K562 (cell line): ENCODE data around the gene C1D. TPM values are rescaled to one million over a fixed set of nuclear protein-coding genes. Genes with fewer than 3 reads are reported as not detected.

Source experiments
- BMI1 ChIP-seq: fragments of 150-350 bp; IDR thresholded peaks from 2 replicates; pipeline ENCODE4 v1.6.1; 2014; ENCODE audit warnings: low read length
- CBFA2T2 ChIP-seq: fragments of 450-650 bp; conservative IDR thresholded peaks from 2 replicates; pipeline ENCODE4 v1.6.1; 2017; ENCODE audit warnings: mild to moderate bottlenecking
- CCNT2 ChIP-seq: IDR thresholded peaks from 2 replicates; pipeline ENCODE4 v1.6.1; 2011; ENCODE audit warnings: borderline replicate concordance, low read depth, mild to moderate bottlenecking, moderate library complexity, mixed read lengths, low read length; ENCODE audit not compliant: insufficient read length; ENCODE audit errors: extremely low read depth
- CTBP1 ChIP-seq: fragments of 450-650 bp; IDR thresholded peaks from 2 replicates; pipeline ENCODE4 v1.6.1; 2016; ENCODE audit warnings: borderline replicate concordance
- ESRRA ChIP-seq: fragments of 450-650 bp; IDR thresholded peaks from 2 replicates; pipeline ENCODE4 v1.6.1; 2014; ENCODE audit warnings: low read depth, mild to moderate bottlenecking, moderate library complexity, borderline replicate concordance
- FOXM1 ChIP-seq, 2 experiments: fragments of 450-650 bp in 1 of 2; sonication (generic) in 1 of 2; formaldehyde crosslinking in 1 of 2; IDR thresholded peaks; 2 replicates each; pipeline versions ENCODE4 v1.6.1 to v1.9.0; 2017 to 2022; ENCODE audit warnings: low read depth in 2 of 2, mild to moderate bottlenecking in 2 of 2, missing genetic modification reagents in 1 of 2, moderate library complexity in 1 of 2
- GATA2 ChIP-seq: sonication (generic); formaldehyde crosslinking; IDR thresholded peaks from 2 replicates; pipeline ENCODE4 v1.4.0; 2020; ENCODE audit warnings: mild to moderate bottlenecking, missing genetic modification reagents
- HDAC2 ChIP-seq: fragments of 450-650 bp; IDR thresholded peaks from 2 replicates; pipeline ENCODE4 v1.6.1; 2016; ENCODE audit warnings: mild to moderate bottlenecking
- KDM5B ChIP-seq: fragments of 200-600 bp; sonication (generic); IDR thresholded peaks from 2 replicates; pipeline ENCODE4 v1.6.1; 2012; ENCODE audit warnings: low read depth, mild to moderate bottlenecking, moderate library complexity, low read length, control low read depth, inconsistent platforms; ENCODE audit not compliant: insufficient replicate concordance
- MAFK ChIP-seq: IDR thresholded peaks from 2 replicates; pipeline ENCODE4 v1.6.1; 2011; ENCODE audit warnings: low read length, improper control_type of control experiment
- MECOM ChIP-seq: fragments of 250-450 bp; sonication (Bioruptor Pico); IDR thresholded peaks from 2 replicates; pipeline ENCODE4 v1.8.0; 2022; ENCODE audit warnings: inconsistent platforms
- MEIS2 ChIP-seq: fragments of 450-650 bp; IDR thresholded peaks from 2 replicates; pipeline ENCODE4 v1.6.1; 2014; ENCODE audit warnings: mild to moderate bottlenecking; ENCODE audit not compliant: partially characterized antibody
- MTA2 ChIP-seq: fragments of 450-650 bp; IDR thresholded peaks from 2 replicates; pipeline ENCODE4 v1.6.1; 2016; ENCODE audit warnings: low read depth
- MTF1 ChIP-seq: fragments of 250-450 bp; sonication (Bioruptor Pico); IDR thresholded peaks from 2 replicates; pipeline ENCODE4 v1.9.0; 2021; ENCODE audit warnings: moderate library complexity, mild to moderate bottlenecking, inconsistent platforms, borderline replicate concordance
- NFIC ChIP-seq: fragments of 450-650 bp; IDR thresholded peaks from 2 replicates; pipeline ENCODE4 v1.6.1; 2017; ENCODE audit warnings: mild to moderate bottlenecking, inconsistent platforms
- POLR2AphosphoS5 ChIP-seq: IDR thresholded peaks from 2 replicates; pipeline ENCODE4 v1.6.1; 2011; ENCODE audit warnings: mild to moderate bottlenecking, low read depth, low read length, moderate library complexity; ENCODE audit not compliant: control insufficient read depth, insufficient read depth
- RREB1 ChIP-seq: fragments of 250-450 bp; sonication (Bioruptor Pico); IDR thresholded peaks from 2 replicates; pipeline ENCODE4 v1.4.0; 2020
- SMAD4 ChIP-seq: fragments of 250-450 bp; sonication (Bioruptor Pico); conservative IDR thresholded peaks from 2 replicates; pipeline ENCODE4 v1.8.0; 2021; ENCODE audit warnings: inconsistent platforms, mild to moderate bottlenecking, moderate library complexity
- SMARCE1 ChIP-seq: fragments of 450-650 bp; IDR thresholded peaks from 2 replicates; pipeline ENCODE4 v1.7.1; 2016; ENCODE audit warnings: mild to moderate bottlenecking
- ZBTB17 ChIP-seq: fragments of 450-650 bp; formaldehyde crosslinking; IDR thresholded peaks from 2 replicates; pipeline ENCODE4 v1.4.0; 2020; ENCODE audit warnings: mild to moderate bottlenecking
- ZEB2 ChIP-seq: fragments of 450-650 bp; IDR thresholded peaks from 2 replicates; pipeline ENCODE4 v1.6.1; 2016
- ZNF445 ChIP-seq: fragments of 250-450 bp; sonication (Bioruptor Pico); IDR thresholded peaks from 2 replicates; pipeline ENCODE4 v1.4.0; 2020; ENCODE audit warnings: low read depth, mild to moderate bottlenecking, moderate library complexity
- polyA plus RNA-seq, 8 experiments: library from polyadenylated mRNA; depleted of rRNA in 4 of 8; stranded (reverse) in 5 of 8; unstranded in 3 of 8; fragments of >200 nt; fragmentation: Nextera tagmentation in 2 of 8; fragmentation: Illumina TruSeq in 1 of 8; extraction: Ambion mirVana in 2 of 8; extraction: Trizol in 1 of 8; gene quantifications; 2 replicates each; pipeline versions ENCODE4 v1.2.1 to v1.2.3, GENCODE V29; 2011 to 2014; ENCODE audit warnings: inconsistent platforms in 1 of 8, missing spikeins in 1 of 8
- total RNA-seq, 7 experiments: library from RNA; depleted of rRNA in 6 of 7; stranded (reverse); fragments of >200 nt in 6 of 7; fragmentation: Illumina TruSeq in 2 of 7; extraction: Trizol in 2 of 7; gene quantifications; 2 replicates each; pipeline versions ENCODE4 v1.2.1 to v1.2.3, GENCODE V29; 2011 to 2021; ENCODE audit warnings: low replicate concordance in 1 of 7
- TF ChIP-seq, protein P1 (sequence below): fragments of 250-450 bp; sonication (Bioruptor Pico); IDR thresholded peaks from 2 replicates; pipeline ENCODE4 v1.8.0; 2022; ENCODE audit warnings: inconsistent platforms

The C1D gene
- total and polyA plus RNA-seq, 9 of the 15 experiments (the other 6 are each of a cell fraction or from before 2014, with no cell fraction given): 33.2 to 123 (median 56.5) TPM

- TF ChIP-seq CCNT2: peak; percentile 24
- TF ChIP-seq MAFK: no peak
- 0 out of 2 replicates have a peak, but pooled peaks have one; percentile 33 for TF ChIP-seq RREB1
- peak; percentile 95 for TF ChIP-seq CBFA2T2
- TF ChIP-seq NFIC: peak; percentile 84
- peak; percentile 97 for TF ChIP-seq GATA2 (CRISPR knock-in tag)
- peak; percentile 57; the same call in 1 of the 2 replicates for TF ChIP-seq ESRRA
- no peak for TF ChIP-seq BMI1
- TF ChIP-seq FOXM1 (IDR thresholded peaks at IDR 0.05; ENCODE audit: low read depth): peak; percentile 89
- TF ChIP-seq FOXM1 (CRISPR knock-in tag; IDR thresholded peaks at IDR 0.05; ENCODE audit: low read depth): no peak
- TF ChIP-seq, protein P1, sequence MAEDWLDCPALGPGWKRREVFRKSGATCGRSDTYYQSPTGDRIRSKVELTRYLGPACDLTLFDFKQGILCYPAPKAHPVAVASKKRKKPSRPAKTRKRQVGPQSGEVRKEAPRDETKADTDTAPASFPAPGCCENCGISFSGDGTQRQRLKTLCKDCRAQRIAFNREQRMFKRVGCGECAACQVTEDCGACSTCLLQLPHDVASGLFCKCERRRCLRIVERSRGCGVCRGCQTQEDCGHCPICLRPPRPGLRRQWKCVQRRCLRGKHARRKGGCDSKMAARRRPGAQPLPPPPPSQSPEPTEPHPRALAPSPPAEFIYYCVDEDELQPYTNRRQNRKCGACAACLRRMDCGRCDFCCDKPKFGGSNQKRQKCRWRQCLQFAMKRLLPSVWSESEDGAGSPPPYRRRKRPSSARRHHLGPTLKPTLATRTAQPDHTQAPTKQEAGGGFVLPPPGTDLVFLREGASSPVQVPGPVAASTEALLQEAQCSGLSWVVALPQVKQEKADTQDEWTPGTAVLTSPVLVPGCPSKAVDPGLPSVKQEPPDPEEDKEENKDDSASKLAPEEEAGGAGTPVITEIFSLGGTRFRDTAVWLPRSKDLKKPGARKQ (CRISPR knock-in tag): no peak
- peak; percentile 97 for TF ChIP-seq CTBP1
- TF ChIP-seq MECOM: peak; percentile 72
- 0 out of 2 replicates have a peak, but pooled peaks have one; percentile 65 for TF ChIP-seq HDAC2
- TF ChIP-seq ZBTB17 (CRISPR knock-in tag): peak; percentile 70
- TF ChIP-seq MEIS2: peak; percentile 88
- TF ChIP-seq MTF1 (CRISPR knock-in tag): no peak
- peak; percentile 83 for TF ChIP-seq SMAD4 (CRISPR knock-in tag)
- no peak for TF ChIP-seq KDM5B
- TF ChIP-seq MTA2: peak; percentile 93
- TF ChIP-seq POLR2AphosphoS5: peak; percentile 94
- TF ChIP-seq SMARCE1: peak; percentile 83
- TF ChIP-seq ZEB2: peak; percentile 47; the same call in 1 of the 2 replicates
- TF ChIP-seq ZNF445 (CRISPR knock-in tag): no peak
These were observed 69.5 kb downstream of the C1D start (continued) for GRCh38 chr2:67993329-67993728.
